Measurements from ENCODE around the gene HPCAL1.

- TF ChIP-seq CTCF (IDR thresholded peaks at IDR 0.05), result no peak
- no peak for TF ChIP-seq POLR2A (IDR thresholded peaks at IDR 0.05)
Observed at GRCh38 chr2:10320575-10320931, 17.8 kb downstream of the HPCAL1 start.

All from right lobe of liver (tissue), 4 donors.